Body of pancreas (tissue), 4 donors: ENCODE measurements around the gene PTH.

Source experiments
- POLR2A ChIP-seq, 3 donors: fragments of 450-650 bp; IDR thresholded peaks; one replicate each; pipeline ENCODE4 v1.6.1; 2016; ENCODE audit warnings: antibody characterized with exemption in 3 of 3, mild to moderate bottlenecking in 2 of 3
- TF ChIP-seq, protein P1 (sequence below), 7 experiments: fragments of 450-650 bp in 4 of 7; fragments of 200-600 bp in 3 of 7; sonication (generic) in 3 of 7; IDR thresholded peaks; one replicate each; pipeline ENCODE4 v1.5.1; 2016 to 2019; ENCODE audit warnings: antibody characterized with exemption in 7 of 7

DNA sequence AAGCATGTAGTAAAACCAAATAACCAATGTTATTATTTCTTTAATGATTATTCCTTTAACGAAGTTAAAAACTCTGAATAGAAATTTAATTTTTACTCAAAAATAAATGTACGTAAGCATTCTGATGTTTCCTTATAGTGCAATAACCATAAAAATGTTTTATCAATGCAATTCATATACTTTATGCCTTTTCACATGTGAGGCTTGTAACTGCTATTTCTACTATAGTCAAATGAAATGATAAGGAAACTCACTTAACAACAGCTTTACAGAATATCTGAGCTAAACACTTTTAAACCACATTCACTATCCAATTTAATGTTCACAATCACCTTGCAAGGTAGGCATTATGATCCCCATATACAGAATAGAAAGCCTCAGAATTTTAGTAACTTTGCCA lies 50.2 kb downstream of the PTH start:
- TF ChIP-seq, protein P1, sequence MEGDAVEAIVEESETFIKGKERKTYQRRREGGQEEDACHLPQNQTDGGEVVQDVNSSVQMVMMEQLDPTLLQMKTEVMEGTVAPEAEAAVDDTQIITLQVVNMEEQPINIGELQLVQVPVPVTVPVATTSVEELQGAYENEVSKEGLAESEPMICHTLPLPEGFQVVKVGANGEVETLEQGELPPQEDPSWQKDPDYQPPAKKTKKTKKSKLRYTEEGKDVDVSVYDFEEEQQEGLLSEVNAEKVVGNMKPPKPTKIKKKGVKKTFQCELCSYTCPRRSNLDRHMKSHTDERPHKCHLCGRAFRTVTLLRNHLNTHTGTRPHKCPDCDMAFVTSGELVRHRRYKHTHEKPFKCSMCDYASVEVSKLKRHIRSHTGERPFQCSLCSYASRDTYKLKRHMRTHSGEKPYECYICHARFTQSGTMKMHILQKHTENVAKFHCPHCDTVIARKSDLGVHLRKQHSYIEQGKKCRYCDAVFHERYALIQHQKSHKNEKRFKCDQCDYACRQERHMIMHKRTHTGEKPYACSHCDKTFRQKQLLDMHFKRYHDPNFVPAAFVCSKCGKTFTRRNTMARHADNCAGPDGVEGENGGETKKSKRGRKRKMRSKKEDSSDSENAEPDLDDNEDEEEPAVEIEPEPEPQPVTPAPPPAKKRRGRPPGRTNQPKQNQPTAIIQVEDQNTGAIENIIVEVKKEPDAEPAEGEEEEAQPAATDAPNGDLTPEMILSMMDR (IDR thresholded peaks at IDR 0.05), result no peak
- no peak for TF ChIP-seq POLR2A (IDR thresholded peaks at IDR 0.05)
